Heart right ventricle (tissue), 16 donors: ENCODE data around the gene SUPT20H. TPM values are rescaled to one million over a fixed set of nuclear protein-coding genes. Genes with fewer than 3 reads are reported as not detected.

Experiments used
- ATAC-seq, 8 donors: fragments of 200-7000 bp; cut with Tn5 transposase; one replicate each; pipeline ENCODE4 v1.9.1; 2020; ENCODE audit warnings: mild to moderate bottlenecking in 8 of 8, moderate library complexity in 8 of 8, moderate number of reproducible peaks in 1 of 8
- DNase-seq, 2 donors: peaks; one replicate each; pipeline ENCODE4 v3.0.0-alpha.2; 2020
- H3K27ac ChIP-seq, 10 donors: fragments of 200-600 bp; sonication (generic) in 2 of 10; one replicate each; pipeline versions ENCODE4 v1.5.0 to v1.8.0; 2020 to 2022; ENCODE audit warnings: mild to moderate bottlenecking in 3 of 10
- H3K27me3 ChIP-seq, 7 donors: fragments of 200-600 bp; one replicate each; pipeline ENCODE4 v1.8.0; 2021 to 2022; ENCODE audit warnings: mild to moderate bottlenecking in 2 of 7
- H3K36me3 ChIP-seq, 9 donors: fragments of 200-600 bp; sonication (generic) in 1 of 9; one replicate each; pipeline versions ENCODE4 v1.5.0 to v1.8.0; 2020 to 2022; ENCODE audit warnings: mild to moderate bottlenecking in 2 of 9
- H3K4me1 ChIP-seq, 9 donors: fragments of 200-600 bp; sonication (generic) in 1 of 9; one replicate each; pipeline versions ENCODE4 v1.5.0 to v1.8.0; 2020 to 2022; ENCODE audit warnings: mild to moderate bottlenecking in 4 of 9
- H3K4me3 ChIP-seq, 10 donors: fragments of 200-600 bp; sonication (generic) in 2 of 10; one replicate each; pipeline versions ENCODE4 v1.5.0 to v1.8.0; 2020 to 2022; ENCODE audit warnings: mild to moderate bottlenecking in 7 of 10, moderate library complexity in 2 of 10
- H3K9me3 ChIP-seq, 11 donors: fragments of 200-600 bp in 10 of 11; sonication (generic) in 2 of 11; one replicate each; pipeline versions ENCODE4 v1.5.0 to v1.8.0; 2013 to 2022; ENCODE audit warnings: mild to moderate bottlenecking in 2 of 11, control low read depth in 1 of 11, moderate library complexity in 1 of 11
- CTCF ChIP-seq, 9 donors: fragments of 200-600 bp; sonication (generic) in 2 of 9; IDR thresholded peaks; one replicate each; pipeline versions ENCODE4 v1.5.0 to v1.8.0; 2021 to 2022; ENCODE audit warnings: antibody characterized with exemption in 9 of 9, mild to moderate bottlenecking in 5 of 9, moderate library complexity in 1 of 9
- WGBS, 2 donors: extraction: QIAGEN DNeasy Blood & Tissue Kit; methylation state at CpG; one replicate each; pipeline ENCODE4 v1.1.7; 2013; ENCODE audit warnings: inconsistent platforms in 1 of 2; 5-methylcytosine and 5-hydroxymethylcytosine counted together
- intact Hi-C, 10 donors: fragments of 100-400 bp; cut with DNase I; formaldehyde crosslinking; loops; one replicate each; pipeline versions ENCODE4 v1.11.1 to v1.14.2; 2022
- polyA plus RNA-seq, 2 donors: library from polyadenylated mRNA; stranded (reverse); fragments of 200-250 nt; gene quantifications; one replicate each; pipeline ENCODE4 v1.2.3, GENCODE V29; 2013
- total RNA-seq, 10 donors: library from RNA; stranded (reverse); fragmentation: NEBNext Ultra II Directional in 3 of 10; extraction: Animal tissue kit (Norgen Biotek cat#: 25700) in 3 of 10; gene quantifications; one replicate each; pipeline versions ENCODE4 v1.2.1 to v1.2.4, GENCODE V29; 2021 to 2023
- donor health status: Arrhythmogenic right ventricular cardiomyopathy.
- donor health status: ischemic (EF 13 %, LVEDD 7.1; RV severe dilation, severe dysfunction).
- donor health status: healthy with polysubstance abuse.
- donor health status: DM: no; HTN: yes; CAD: no.
- donor health status: DM: no; HTN: no; CAD: no.
- donor health status: ischemic (EF 25% LVEDD 6.9; RV normal size, moderate dysfunction).
- donor health status: ischemic (EF 25% LVEDD 5.7; RV mildly dilated, moderate dysfunction).
- donor health status: healthy.
- donor health status: DM: yes; HTN: yes; CAD: no.
- donor health status: Ischemic cardiomyopathy.
- donor health status: ischemic (EF 35%, LVEDD 5.7; RV mildly dilated, moderate dysfunction).
- donor health status: nonischemic (EF 11% LVEDD 7.7; RV severe dilation, severe dysfunction).
- donor health status: DM: yes; HTN: yes; CAD: no.
- donor health status: PGD.
- donor health status: ischemic (EF 29% LVEDD 5.4; RV normal size, mild dysfunction).
- donor health status: nonischemic (EF 23%, LVEDD 6.1; RV moderate dilation, normal function).

SUPT20H gene
- total and polyA plus RNA-seq, 12 donors: 17.7 to 31.9 (median 27.0) TPM

DNA sequence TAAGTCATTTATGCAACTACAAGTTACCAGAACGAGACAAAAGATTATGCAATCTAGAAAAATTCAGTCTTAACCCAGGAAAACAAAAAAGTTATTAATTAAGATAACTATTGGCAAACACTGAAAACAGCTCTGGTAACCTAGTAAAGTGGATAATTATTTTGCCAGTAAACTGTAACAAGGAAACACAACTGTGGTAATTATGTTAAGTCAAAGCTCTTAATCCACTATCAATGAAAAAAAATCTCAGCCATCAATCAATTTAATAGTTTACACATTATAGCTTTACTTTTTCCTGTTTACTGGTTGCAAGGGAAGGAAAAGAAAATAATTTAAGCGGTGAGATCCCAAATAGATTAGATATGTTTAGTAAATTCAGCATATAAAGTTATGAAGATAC is 47.7 kb downstream of the SUPT20H start:
- no peak overlapping the region for H3K27ac ChIP-seq
- intact Hi-C loops: loop anchor here in 1 of 10 donors (5.0 kb wide), 1 partner anchor 36 kb away; no protein-coding TSS in a partner anchor
- H3K4me1 ChIP-seq: no peaks in the 10 kb centered on the region
- H3K9me3 ChIP-seq: no peaks in the 10 kb centered on the region
- H3K4me3 ChIP-seq: no peak overlapping the region
- DNase-seq: no peak
- ATAC-seq: no peak
- no peak for TF ChIP-seq CTCF (IDR thresholded peaks at IDR 0.05)
- WGBS, 2 donors: 88 to 89% methylated on average over 2 of the region's 2 CpGs
- H3K36me3 ChIP-seq: peaks cover 0 to 100% (median 48%) of the 10 kb centered on the region in 9 donors
- no peaks in the 10 kb centered on the region for H3K27me3 ChIP-seq

DNA sequence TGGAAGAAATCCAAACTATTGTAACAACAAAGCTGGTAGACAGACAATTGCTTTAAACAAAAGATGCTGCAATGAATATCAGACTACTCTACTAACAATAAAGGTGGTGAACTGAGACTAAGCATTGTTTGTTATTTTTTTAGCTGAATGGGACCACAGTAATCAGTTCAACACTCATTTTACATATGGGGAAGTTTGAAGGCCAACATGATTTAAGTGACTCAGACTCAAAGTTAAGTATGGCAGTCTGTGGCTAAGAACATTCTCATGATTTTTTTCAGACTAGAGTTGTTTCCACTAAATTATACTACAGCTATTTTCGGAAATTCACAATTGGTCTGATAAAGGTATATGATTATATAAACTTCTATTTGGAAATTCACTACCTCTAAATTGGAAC is 48.5 kb downstream of the SUPT20H start:
- H3K9me3 ChIP-seq: no peaks in the 10 kb centered on the region
- no peaks in the 10 kb centered on the region for H3K4me1 ChIP-seq
- H3K27me3 ChIP-seq: no peaks in the 10 kb centered on the region
- H3K4me3 ChIP-seq: no peak overlapping the region
- intact Hi-C loops: loop anchor here in 1 of 10 donors (5.0 kb wide), 1 partner anchor 36 kb away; no protein-coding TSS in a partner anchor
- ATAC-seq (no peak), DNase-seq (no peak)
- TF ChIP-seq CTCF (IDR thresholded peaks at IDR 0.05): no peak
- WGBS, 2 donors: 42 to 88% methylated on average over 1 of the region's 1 CpG
- H3K36me3 ChIP-seq: peaks cover 0 to 100% (median 48%) of the 10 kb centered on the region in 9 donors
- H3K27ac ChIP-seq: no peak overlapping the region

- H3K27me3 ChIP-seq: no peaks in the 10 kb centered on the region
- H3K9me3 ChIP-seq: no peaks in the 10 kb centered on the region
- H3K4me1 ChIP-seq: no peaks in the 10 kb centered on the region
- WGBS, 2 donors: 72 to 75% methylated on average over 1 of the region's 1 CpG
- intact Hi-C loops: loop anchor here in 1 of 10 donors (5.0 kb wide), 1 partner anchor 37 kb away; no protein-coding TSS in a partner anchor
- ATAC-seq: no peak
- H3K27ac ChIP-seq: no peak overlapping the region
- TF ChIP-seq CTCF (IDR thresholded peaks at IDR 0.05): no peak
- peaks cover 0 to 100% (median 49%) of the 10 kb centered on the region in 9 donors for H3K36me3 ChIP-seq
- H3K4me3 ChIP-seq: no peak overlapping the region
- DNase-seq: no peak
Measured at GRCh38 chr13:37010424-37010823, 49.1 kb downstream of the SUPT20H start.

GRCh38 chr13:37009692-37010091 is 49.8 kb downstream of the SUPT20H start:
- DNase-seq (no peak), ATAC-seq (no peak)
- H3K27ac ChIP-seq: no peak overlapping the region
- no peak overlapping the region for H3K4me3 ChIP-seq
- no peaks in the 10 kb centered on the region for H3K9me3 ChIP-seq
- intact Hi-C loops: loop anchor here in 1 of 10 donors (5.0 kb wide), 1 partner anchor 38 kb away; no protein-coding TSS in a partner anchor
- 89 to 90% methylated on average over 5 of the region's 5 CpGs for WGBS, 2 donors
- peaks cover 0 to 100% (median 54%) of the 10 kb centered on the region in 9 donors for H3K36me3 ChIP-seq
- no peak for TF ChIP-seq CTCF (IDR thresholded peaks at IDR 0.05)
- no peaks in the 10 kb centered on the region for H3K27me3 ChIP-seq
- H3K4me1 ChIP-seq: no peaks in the 10 kb centered on the region
